NCI-H2196 (cell line): ENCODE results near the gene FIP1L1.

ENCODE experiments used
- DNase-seq: peaks from one replicate; lab custom pipeline; 2025; ENCODE audit not compliant: unreplicated experiment; lab: John Stamatoyannopoulos, UW

The FIP1L1 gene

DNA sequence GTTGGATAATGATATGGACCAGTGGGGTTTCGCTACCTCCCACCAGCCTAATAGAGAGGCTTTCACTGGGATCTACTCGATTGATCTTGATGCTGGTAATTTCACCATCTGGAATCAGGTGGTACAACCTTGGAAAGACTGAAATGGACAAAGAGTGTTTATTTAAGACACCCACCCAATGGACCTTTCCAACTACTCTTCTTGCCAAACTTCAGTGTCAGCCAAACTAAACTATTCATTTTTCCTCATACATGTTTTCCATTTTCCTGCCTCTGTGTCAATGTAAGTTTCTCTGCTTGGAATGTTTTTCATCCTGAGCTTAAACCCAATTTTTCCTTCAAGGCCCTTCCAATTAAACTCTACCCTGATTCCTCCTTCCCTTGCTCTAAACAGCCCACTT lies 121.3 kb downstream of the FIP1L1 start:
- DNase-seq = no peak

DNA sequence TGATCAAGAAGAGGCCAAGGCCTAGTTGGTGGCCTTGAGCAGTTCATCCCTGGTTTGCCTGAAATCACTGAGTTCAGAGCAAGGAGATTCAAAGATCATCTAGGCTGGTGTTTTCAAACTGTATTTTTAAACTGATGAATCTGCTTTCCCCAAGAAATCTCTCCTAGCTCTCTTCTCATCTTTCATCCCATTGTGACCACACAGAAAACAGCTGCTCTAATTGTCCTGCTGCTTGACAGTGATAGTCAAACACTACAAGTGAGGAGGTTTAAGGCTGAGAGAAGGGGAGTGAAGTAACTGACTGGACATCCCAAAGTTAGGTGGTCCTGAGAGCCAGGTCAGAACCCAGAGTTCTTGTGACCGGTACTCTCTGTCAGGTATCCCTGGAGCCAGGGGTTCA lies 122.3 kb downstream of the FIP1L1 start:
- no peak for DNase-seq

DNA sequence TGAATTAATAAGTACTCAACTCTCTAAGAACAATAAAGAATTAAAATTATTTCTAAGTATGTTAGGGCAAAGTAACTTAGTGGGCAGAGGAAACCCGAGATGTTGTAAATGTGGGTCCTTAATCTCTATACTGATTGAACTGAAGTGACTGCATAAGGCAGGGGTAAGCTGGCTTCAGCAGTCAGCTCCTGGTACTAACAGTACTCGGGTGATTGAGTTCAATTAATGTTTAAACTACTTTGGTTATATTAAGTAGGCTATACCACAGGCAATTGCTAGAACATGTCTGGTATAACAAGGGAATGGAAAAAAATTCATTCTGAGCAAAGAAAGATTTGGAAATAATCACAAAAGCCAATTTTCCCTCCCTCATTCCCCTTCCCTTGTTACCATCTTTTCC lies 123.1 kb downstream of the FIP1L1 start:
- no peak for DNase-seq

DNA sequence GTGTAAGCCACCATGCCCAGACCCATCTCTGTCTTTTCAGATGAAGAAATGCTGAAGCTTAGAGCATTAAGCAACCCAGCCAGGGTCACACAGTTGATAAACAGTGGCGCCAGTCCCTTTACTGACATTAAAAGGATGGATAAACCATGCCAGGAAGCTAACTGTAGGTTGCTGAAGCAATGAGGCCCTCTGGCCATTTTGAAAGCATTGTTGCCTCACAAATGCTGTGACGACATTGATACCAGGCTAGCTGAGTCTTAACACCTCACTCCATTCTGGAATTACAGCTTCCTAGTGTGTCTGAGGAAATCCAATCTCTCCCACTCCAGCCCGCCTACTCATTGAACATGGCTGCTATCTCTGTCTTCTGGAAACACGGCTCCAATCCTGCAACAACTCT lies 124.1 kb downstream of the FIP1L1 start:
- DNase-seq = no peak

DNA sequence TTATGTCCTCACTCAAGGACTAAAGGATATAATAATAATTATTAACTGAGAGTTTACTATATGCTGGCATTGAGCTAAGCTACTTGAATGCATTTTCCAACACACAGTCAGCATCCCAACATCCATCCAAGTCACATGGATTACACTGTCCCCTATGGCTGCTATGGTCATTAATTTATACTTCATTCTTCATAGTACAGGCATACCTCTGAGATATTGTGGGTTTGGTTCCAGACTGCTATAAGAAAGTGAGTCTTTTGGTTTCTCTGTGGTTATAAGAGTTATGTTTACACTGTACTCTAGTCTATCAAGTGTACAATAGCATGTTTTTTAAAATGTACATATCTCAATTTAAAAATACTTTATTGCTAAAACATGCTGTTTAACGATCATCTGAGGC lies 124.7 kb downstream of the FIP1L1 start:
- DNase-seq = no peak

DNA sequence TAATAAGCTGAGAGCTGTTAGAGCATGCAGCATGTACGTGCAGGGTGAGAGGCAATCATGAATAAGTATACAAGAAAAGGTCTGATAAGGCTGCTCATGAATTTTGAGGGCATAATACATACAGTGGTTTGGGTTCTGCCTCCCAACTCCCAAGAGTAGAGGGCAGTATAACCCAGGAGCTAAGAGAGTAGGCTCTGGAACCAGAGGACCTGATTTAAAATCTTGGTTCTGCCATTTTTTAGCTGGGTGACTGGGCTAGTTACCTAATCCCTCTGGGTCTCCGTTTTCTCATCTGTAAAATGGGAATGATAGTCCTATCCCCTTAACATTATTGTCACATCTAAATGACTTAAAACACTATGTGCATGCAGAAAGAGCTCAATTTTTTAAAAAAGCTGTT lies 128.5 kb downstream of the FIP1L1 start:
- DNase-seq = no peak

DNA sequence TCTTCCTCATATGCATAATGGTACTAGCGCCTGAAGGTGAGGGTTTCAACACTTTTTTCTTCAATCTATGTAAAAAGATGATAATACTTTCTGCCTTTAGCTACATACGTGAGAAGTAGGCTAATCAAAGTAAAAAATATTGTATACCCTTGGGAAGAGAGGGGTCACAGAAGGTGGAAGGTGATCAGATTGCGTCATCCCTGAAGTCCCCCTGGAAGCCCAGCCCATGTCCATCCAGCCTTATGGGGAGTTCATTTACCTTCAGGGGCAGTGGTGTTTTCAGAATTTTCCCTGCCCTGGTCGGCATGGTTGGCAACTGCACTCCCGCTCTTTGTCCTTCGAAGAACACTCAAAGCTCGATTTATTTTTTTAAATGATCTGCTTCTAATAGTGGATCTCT lies 129.6 kb downstream of the FIP1L1 start:
- DNase-seq = no peak

DNA sequence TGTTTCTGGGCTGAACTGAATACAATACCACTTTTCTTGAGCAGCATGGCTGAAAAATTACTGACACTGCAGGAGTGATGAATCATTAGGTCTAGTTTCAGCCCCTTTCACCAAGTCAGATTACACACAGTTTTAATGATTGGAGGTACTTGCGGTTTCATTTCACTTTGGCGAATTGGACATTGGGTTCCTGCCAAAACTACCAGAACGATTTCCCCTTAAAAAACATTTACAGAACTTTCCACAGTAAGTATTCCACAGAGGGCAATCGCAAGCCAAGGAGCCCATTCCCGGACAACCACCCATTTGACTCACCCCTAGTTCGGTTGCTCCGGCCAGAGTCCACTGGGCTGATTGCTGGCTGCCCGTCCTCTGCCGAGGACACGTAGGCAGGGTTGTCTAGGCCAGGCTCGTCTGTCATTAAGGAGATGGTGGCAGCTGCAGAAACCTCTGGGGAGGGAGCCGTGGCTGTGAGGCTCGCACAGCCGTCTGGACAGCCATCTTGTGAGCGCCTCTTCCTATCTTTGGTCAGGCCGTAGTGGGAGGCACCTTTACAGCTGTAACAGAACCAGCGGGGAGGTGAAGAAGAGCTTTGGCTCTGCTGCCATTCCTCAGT lies 130.3 kb downstream of the FIP1L1 start:
- no peak for DNase-seq

DNA sequence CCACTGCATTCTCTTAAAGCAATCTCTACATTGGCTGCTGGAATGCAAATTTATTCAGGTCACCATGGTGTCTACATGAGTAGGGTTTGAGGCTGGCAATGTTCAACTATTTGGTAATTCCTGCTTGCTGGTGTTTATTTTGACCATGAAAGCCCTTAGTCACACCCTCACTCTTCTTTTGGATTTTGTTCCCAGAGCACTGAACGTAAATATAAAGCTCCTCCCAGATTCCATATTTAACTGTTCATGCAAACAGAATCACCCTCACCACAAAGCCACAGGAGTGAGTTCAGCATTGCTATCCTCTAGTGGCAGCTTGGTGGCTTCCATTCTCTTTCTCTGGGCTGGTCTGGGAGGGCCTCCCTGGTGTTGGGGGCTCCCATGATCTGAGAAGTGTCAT lies 131.0 kb downstream of the FIP1L1 start:
- no peak for DNase-seq

DNA sequence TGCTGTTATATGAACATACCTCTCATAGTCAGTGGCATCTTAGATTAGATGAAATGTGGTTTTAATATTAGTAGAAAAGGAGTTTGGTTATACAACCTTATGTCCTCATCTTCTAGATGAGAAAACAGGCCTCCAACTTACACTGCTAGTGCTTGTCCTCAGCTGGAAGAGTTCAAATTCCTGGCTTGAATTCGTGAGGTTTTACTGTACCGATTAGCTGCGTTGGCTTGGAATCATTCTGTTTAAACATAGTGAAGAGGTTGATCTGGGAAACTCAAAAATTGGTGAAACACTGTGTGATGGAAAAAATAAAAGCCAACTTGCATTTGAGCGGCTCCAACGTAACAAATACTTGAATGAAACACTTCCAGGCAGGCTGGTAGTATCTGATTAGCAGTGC lies 132.9 kb downstream of the FIP1L1 start:
- no peak for DNase-seq
